GM12801 (cell line): Measurements from ENCODE around the gene ADAMTS2.

ENCODE experiments used
- CTCF ChIP-seq: IDR thresholded peaks from one replicate; pipeline ENCODE4 v1.5.1; 2011; ENCODE audit warnings: control low read depth; ENCODE audit not compliant: insufficient read length; ENCODE audit errors: extremely low read depth

The ADAMTS2 gene

GRCh38 chr5:179118756-179119414, 226.4 kb downstream of the ADAMTS2 start:
- TF ChIP-seq CTCF = no peak

GRCh38 chr5:179118338-179118737, 226.9 kb downstream of the ADAMTS2 start:
- TF ChIP-seq CTCF = no peak

- TF ChIP-seq CTCF = no peak
Observed at GRCh38 chr5:179115845-179116524, 229.3 kb downstream of the ADAMTS2 start.

- no peak for TF ChIP-seq CTCF
Observed at GRCh38 chr5:179115307-179115706, 230.0 kb downstream of the ADAMTS2 start.

GRCh38 chr5:179114756-179115155, 230.5 kb downstream of the ADAMTS2 start:
- no peak for TF ChIP-seq CTCF

- no peak for TF ChIP-seq CTCF
Observed at GRCh38 chr5:179113945-179114641, 231.2 kb downstream of the ADAMTS2 start.

- no peak for TF ChIP-seq CTCF
Observed at GRCh38 chr5:179113143-179113530, 232.1 kb downstream of the ADAMTS2 start.
